Measurements from ENCODE around the gene DAP.

Gene DAP

GRCh38 chr5:10761933-10762775, 1.1 kb upstream of the DAP start:
- no peak for ATAC-seq
- TF ChIP-seq TSHZ2 (CRISPR knock-in tag; IDR thresholded peaks at IDR 0.05) (no peak), BACH2 (CRISPR knock-in tag; IDR thresholded peaks at IDR 0.05; ENCODE audit: borderline replicate concordance) (no peak), OSR1 (CRISPR knock-in tag; IDR thresholded peaks at IDR 0.05) (no peak), ZFP30 (CRISPR knock-in tag; IDR thresholded peaks at IDR 0.05) (no peak), SNAI2 (CRISPR knock-in tag; IDR thresholded peaks at IDR 0.05) (no peak), PPARA (CRISPR knock-in tag; IDR thresholded peaks at IDR 0.05; ENCODE audit: borderline replicate concordance) (no peak), ARNTL (CRISPR knock-in tag; IDR thresholded peaks at IDR 0.05; ENCODE audit: borderline replicate concordance, low read depth) (no peak), RARB (CRISPR knock-in tag; IDR thresholded peaks at IDR 0.05) (no peak), ZC3H10 (CRISPR knock-in tag; IDR thresholded peaks at IDR 0.05) (no peak), ZNF70 (CRISPR knock-in tag; IDR thresholded peaks at IDR 0.05) (no peak), GLIS3 (CRISPR knock-in tag; IDR thresholded peaks at IDR 0.05) (no peak), CSDC2 (CRISPR knock-in tag; IDR thresholded peaks at IDR 0.05) (no peak), TOX (CRISPR knock-in tag; IDR thresholded peaks at IDR 0.05; ENCODE audit: borderline replicate concordance) (no peak), ZFP3 (CRISPR knock-in tag; IDR thresholded peaks at IDR 0.05) (no peak), TCF4 (CRISPR knock-in tag; IDR thresholded peaks at IDR 0.05; ENCODE audit: borderline replicate concordance) (no peak)
- TF ChIP-seq, protein P1, sequence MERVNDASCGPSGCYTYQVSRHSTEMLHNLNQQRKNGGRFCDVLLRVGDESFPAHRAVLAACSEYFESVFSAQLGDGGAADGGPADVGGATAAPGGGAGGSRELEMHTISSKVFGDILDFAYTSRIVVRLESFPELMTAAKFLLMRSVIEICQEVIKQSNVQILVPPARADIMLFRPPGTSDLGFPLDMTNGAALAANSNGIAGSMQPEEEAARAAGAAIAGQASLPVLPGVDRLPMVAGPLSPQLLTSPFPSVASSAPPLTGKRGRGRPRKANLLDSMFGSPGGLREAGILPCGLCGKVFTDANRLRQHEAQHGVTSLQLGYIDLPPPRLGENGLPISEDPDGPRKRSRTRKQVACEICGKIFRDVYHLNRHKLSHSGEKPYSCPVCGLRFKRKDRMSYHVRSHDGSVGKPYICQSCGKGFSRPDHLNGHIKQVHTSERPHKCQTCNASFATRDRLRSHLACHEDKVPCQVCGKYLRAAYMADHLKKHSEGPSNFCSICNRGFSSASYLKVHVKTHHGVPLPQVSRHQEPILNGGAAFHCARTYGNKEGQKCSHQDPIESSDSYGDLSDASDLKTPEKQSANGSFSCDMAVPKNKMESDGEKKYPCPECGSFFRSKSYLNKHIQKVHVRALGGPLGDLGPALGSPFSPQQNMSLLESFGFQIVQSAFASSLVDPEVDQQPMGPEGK (CRISPR knock-in tag; IDR thresholded peaks at IDR 0.05; ENCODE audit: borderline replicate concordance), result no peak

GRCh38 chr5:10760921-10761184, 181 bp downstream of the DAP start:
- TF ChIP-seq ESRRG (CRISPR knock-in tag; IDR thresholded peaks at IDR 0.05), result no peak
- TF ChIP-seq CSDC2 (CRISPR knock-in tag; IDR thresholded peaks at IDR 0.05), result no peak
- TF ChIP-seq PPARA (CRISPR knock-in tag; IDR thresholded peaks at IDR 0.05; ENCODE audit: borderline replicate concordance), result no peak
- no peak for TF ChIP-seq ZC3H10 (CRISPR knock-in tag; IDR thresholded peaks at IDR 0.05)
- no peak for TF ChIP-seq CSRNP3 (CRISPR knock-in tag; IDR thresholded peaks at IDR 0.05)
- no peak for TF ChIP-seq ZFP3 (CRISPR knock-in tag; IDR thresholded peaks at IDR 0.05)
- no peak for TF ChIP-seq ZNF70 (CRISPR knock-in tag; IDR thresholded peaks at IDR 0.05)
- TF ChIP-seq TSHZ2 (CRISPR knock-in tag; IDR thresholded peaks at IDR 0.05), result no peak
- no peak for TF ChIP-seq CREB5 (CRISPR knock-in tag; IDR thresholded peaks at IDR 0.05; ENCODE audit: low read depth)
- no peak for TF ChIP-seq RARB (CRISPR knock-in tag; IDR thresholded peaks at IDR 0.05)
- TF ChIP-seq OSR1 (CRISPR knock-in tag; IDR thresholded peaks at IDR 0.05), result no peak
- no peak for ATAC-seq

Measured in SK-N-SH treated with all-trans-retinoic acid at 6 μM for 48 hours (cell line).